ENCODE measurements around the gene RRN3.
"Not testable (repeated sequence)": the region's sequence is repeated elsewhere in the genome, so short reads cannot be mapped to it uniquely, and the experiment has no call there.

The RRN3 gene

GRCh38 chr16:15096583-15096972 is 2.5 kb upstream of the RRN3 start:
- DNase-seq: not testable (repeated sequence)

GRCh38 chr16:15093571-15093954 is 509 bp downstream of the RRN3 start:
- not testable (repeated sequence) for DNase-seq

- DNase-seq: not testable (repeated sequence)
Observed at GRCh38 chr16:15090663-15091269, 3.3 kb downstream of the RRN3 start.

- not testable (repeated sequence) for DNase-seq
Observed at GRCh38 chr16:15082788-15083187, 11.3 kb downstream of the RRN3 start.

- not testable (repeated sequence) for DNase-seq
Observed at GRCh38 chr16:15080883-15081282, 13.2 kb downstream of the RRN3 start.

- not testable (repeated sequence) for DNase-seq
Observed at GRCh38 chr16:15076161-15076560, 17.9 kb downstream of the RRN3 start.

- DNase-seq: no peak
Observed at GRCh38 chr16:15073101-15073500, 21.0 kb downstream of the RRN3 start.

GRCh38 chr16:15071916-15072769 is 21.9 kb downstream of the RRN3 start:
- not testable (repeated sequence) for DNase-seq

- DNase-seq: not testable (repeated sequence)
Observed at GRCh38 chr16:15071013-15071412, 23.1 kb downstream of the RRN3 start.

- not testable (repeated sequence) for DNase-seq
Observed at GRCh38 chr16:15066690-15067089, 27.4 kb downstream of the RRN3 start.

- DNase-seq: not testable (repeated sequence)
Observed at GRCh38 chr16:15065961-15066360, 28.1 kb downstream of the RRN3 start.

GRCh38 chr16:15062085-15062810 is 31.8 kb downstream of the RRN3 start:
- DNase-seq: not testable (repeated sequence)

GRCh38 chr16:15059324-15059723 is 34.7 kb downstream of the RRN3 start:
- DNase-seq: no peak

GRCh38 chr16:15057681-15058417 is 36.2 kb downstream of the RRN3 start:
- DNase-seq: no peak

- no peak for DNase-seq
Observed at GRCh38 chr16:15055141-15056053, 38.7 kb downstream of the RRN3 start.

GRCh38 chr16:15054357-15055140 is 39.5 kb downstream of the RRN3 start:
- DNase-seq: no peak

- no peak for DNase-seq
Observed at GRCh38 chr16:15053904-15054303, 40.2 kb downstream of the RRN3 start.

GRCh38 chr16:15052747-15053476 is 41.2 kb downstream of the RRN3 start:
- no peak for DNase-seq

- DNase-seq: no peak
Observed at GRCh38 chr16:15051387-15051951, 42.6 kb downstream of the RRN3 start.

GRCh38 chr16:15050440-15050839 is 43.6 kb downstream of the RRN3 start:
- not testable (repeated sequence) for DNase-seq

All from NCI-H1417 treated with DMSO at 0.1 percent for 48 hours (cell line).